Caco-2 (cell line): ENCODE measurements around the gene MAN1C1. TPM values are rescaled to one million over a fixed set of nuclear protein-coding genes. Genes with fewer than 3 reads are reported as not detected.

Experiments used
- BruUV-seq: library from RNA; stranded (reverse); fragments of 400-500 nt; replicated peaks from 2 replicates; lab custom pipeline; 2021; lab: Mats Ljungman, UMichigan
- CTCF ChIA-PET: fragments of 300-600 bp; sonication (Branson Sonifier 250); formaldehyde crosslinking; loops from one replicate; lab custom pipeline; 2022; ENCODE audit warnings: antibody characterized with exemption; lab: Charles Lee
- POLR2A ChIA-PET: fragments of 300-600 bp; sonication (Branson Sonifier 250); formaldehyde crosslinking; loops from one replicate; lab custom pipeline; 2022; ENCODE audit warnings: antibody characterized with exemption; lab: Charles Lee
- DNase-seq, 2 experiments: peaks; one replicate each; pipeline versions ENCODE4 v3.0.0 to v3.0.0-alpha.2; 2020 to 2022
- H3K27me3 ChIP-seq: replicated peaks from 2 replicates; pipeline ENCODE4 v1.6.0; 2011; ENCODE audit warnings: low read length; ENCODE audit not compliant: control insufficient read depth, insufficient read depth
- H3K36me3 ChIP-seq: 2 replicates; pipeline ENCODE4 v1.5.1; 2011; ENCODE audit warnings: low read length; ENCODE audit not compliant: control insufficient read depth, insufficient read depth
- H3K4me1 ChIP-seq: fragments of 250-450 bp; sonication (Bioruptor Pico); 2 replicates; pipeline ENCODE4 v1.5.1; 2020; ENCODE audit warnings: mild to moderate bottlenecking
- H3K4me3 ChIP-seq: 2 replicates; pipeline ENCODE4 v1.5.1; 2011; ENCODE audit warnings: low read depth, mild to moderate bottlenecking, control low read depth, low read length
- H3K9me3 ChIP-seq: fragments of 250-450 bp; sonication (Bioruptor Pico); 2 replicates; pipeline ENCODE4 v1.5.1; 2020; ENCODE audit warnings: mild to moderate bottlenecking, moderate library complexity
- H3K27ac Mint-ChIP-seq: one replicate; pipeline ENCODE4 v1.8.0; 2022; ENCODE audit warnings: mixed read lengths; ENCODE audit not compliant: unreplicated experiment
- H3K27me3 Mint-ChIP-seq: one replicate; pipeline ENCODE4 v1.8.0; 2022; ENCODE audit warnings: mixed read lengths; ENCODE audit not compliant: insufficient read depth, unreplicated experiment
- H3K36me3 Mint-ChIP-seq: one replicate; pipeline ENCODE4 v1.8.0; 2022; ENCODE audit warnings: mild to moderate bottlenecking, mixed read lengths; ENCODE audit not compliant: insufficient read depth, unreplicated experiment
- H3K4me1 Mint-ChIP-seq: one replicate; pipeline ENCODE4 v1.8.0; 2022; ENCODE audit warnings: low read depth, mixed read lengths; ENCODE audit not compliant: unreplicated experiment
- H3K4me3 Mint-ChIP-seq: one replicate; pipeline ENCODE4 v1.8.0; 2022; ENCODE audit warnings: mild to moderate bottlenecking, moderate library complexity, mixed read lengths; ENCODE audit not compliant: unreplicated experiment
- H3K9me3 Mint-ChIP-seq: one replicate; pipeline ENCODE4 v1.8.0; 2022; ENCODE audit warnings: mixed read lengths; ENCODE audit not compliant: unreplicated experiment
- CTCF ChIP-seq, 2 experiments: fragments of 200-600 bp in 1 of 2; IDR thresholded peaks; 1 replicate in 1 of 2; 2 replicates in 1 of 2; pipeline versions ENCODE4 v1.5.1 to v1.8.0; 2011 to 2022; ENCODE audit warnings: antibody characterized with exemption in 1 of 2, control low read depth in 1 of 2, inconsistent platforms in 1 of 2, low read depth in 1 of 2, low read length in 1 of 2, mild to moderate bottlenecking in 1 of 2, moderate library complexity in 1 of 2; ENCODE audit not compliant: insufficient read depth in 1 of 2, severe bottlenecking in 1 of 2, unreplicated experiment in 1 of 2
- intact Hi-C: fragments of 100-400 bp; cut with micrococcal nuclease; formaldehyde crosslinking; loops from one replicate; pipeline ENCODE4 v1.10.0; 2022; ENCODE audit not compliant: unreplicated experiment
- total RNA-seq: library from RNA; stranded (reverse); gene quantifications from 2 replicates; pipeline ENCODE4 v1.2.3, GENCODE V29; 2022

MAN1C1 gene
- total RNA-seq, 1 experiment from 2014 or later: 2.7 TPM

- DNase-seq: no peak
- Mint-ChIP-seq H3K4me1 (peaks cover 20% of the 10 kb centered on the region), H3K4me3 (no peak overlapping the region), H3K27ac (no peak overlapping the region), H3K9me3 (no peaks in the 10 kb centered on the region), H3K36me3 (peaks cover 4% of the 10 kb centered on the region), H3K27me3 (no peaks in the 10 kb centered on the region)
- ChIA-PET CTCF (no interaction called here), POLR2A (no interaction called here)
- Histone ChIP-seq H3K9me3 (no peaks in the 10 kb centered on the region), H3K4me3 (no peak overlapping the region), H3K4me1 (peaks cover 18% of the 10 kb centered on the region), H3K36me3 (no peaks in the 10 kb centered on the region), H3K27me3 (no peaks in the 10 kb centered on the region)
- no TSS peak for BruUV-seq
- intact Hi-C loops: no loop called here
- no peak for TF ChIP-seq CTCF (IDR thresholded peaks at IDR 0.05; ENCODE audit: insufficient read depth in 1 of 2, low read depth in 1 of 2, low read length in 1 of 2, severe bottlenecking in 1 of 2, unreplicated experiment in 1 of 2)
These were observed 150.3 kb downstream of the MAN1C1 start for GRCh38 chr1:25766721-25767436.

- no peak overlapping the region for H3K4me3 ChIP-seq
- ChIA-PET POLR2A (no interaction called here), CTCF (no interaction called here)
- Mint-ChIP-seq H3K27ac (no peak overlapping the region), H3K36me3 (peaks cover 4% of the 10 kb centered on the region), H3K9me3 (no peaks in the 10 kb centered on the region), H3K27me3 (no peaks in the 10 kb centered on the region), H3K4me3 (no peak overlapping the region), H3K4me1 (peaks cover 25% of the 10 kb centered on the region)
- peaks cover 23% of the 10 kb centered on the region for H3K4me1 ChIP-seq
- BruUV-seq: no TSS peak
- no peak for DNase-seq
- no peak for TF ChIP-seq CTCF (IDR thresholded peaks at IDR 0.05; ENCODE audit: insufficient read depth in 1 of 2, low read depth in 1 of 2, low read length in 1 of 2, severe bottlenecking in 1 of 2, unreplicated experiment in 1 of 2)
- no peaks in the 10 kb centered on the region for H3K9me3 ChIP-seq
- no peaks in the 10 kb centered on the region for H3K36me3 ChIP-seq
- H3K27me3 ChIP-seq: no peaks in the 10 kb centered on the region
- intact Hi-C loops: no loop called here
These were observed 150.8 kb downstream of the MAN1C1 start for GRCh38 chr1:25767437-25767770.

GRCh38 chr1:25768999-25769398 lies 152.4 kb downstream of the MAN1C1 start:
- ChIA-PET CTCF (no interaction called here), POLR2A (no interaction called here)
- H3K4me3 ChIP-seq: no peak overlapping the region
- H3K9me3 ChIP-seq: no peaks in the 10 kb centered on the region
- no peak overlapping the region for H3K4me3 Mint-ChIP-seq
- H3K27me3 ChIP-seq: no peaks in the 10 kb centered on the region
- no peaks in the 10 kb centered on the region for H3K36me3 ChIP-seq
- intact Hi-C loops: no loop called here
- H3K27ac Mint-ChIP-seq: peak overlapping the region; percentile 65
- no peak for DNase-seq
- no peaks in the 10 kb centered on the region for H3K27me3 Mint-ChIP-seq
- peaks cover 8% of the 10 kb centered on the region for H3K36me3 Mint-ChIP-seq
- no peak for TF ChIP-seq CTCF (IDR thresholded peaks at IDR 0.05; ENCODE audit: insufficient read depth in 1 of 2, low read depth in 1 of 2, low read length in 1 of 2, severe bottlenecking in 1 of 2, unreplicated experiment in 1 of 2)
- BruUV-seq: no TSS peak
- H3K4me1 ChIP-seq: peaks cover 39% of the 10 kb centered on the region
- H3K9me3 Mint-ChIP-seq: no peaks in the 10 kb centered on the region
- peaks cover 38% of the 10 kb centered on the region for H3K4me1 Mint-ChIP-seq
